SK-N-SH (cell line): Measurements from ENCODE around the gene PROM1. TPM values are rescaled to one million over a fixed set of nuclear protein-coding genes. Genes with fewer than 3 reads are reported as not detected.

Source experiments
- CTCF ChIA-PET: fragments of 300-600, 350-600 bp; formaldehyde crosslinking; extraction: SDS; loops from one replicate; lab custom pipeline; 2021; lab: Yijun Ruan, JAX
- POLR2A ChIA-PET: fragments of 350-600 bp; sonication (Branson Sonifier 250); formaldehyde crosslinking; extraction: SDS; loops from one replicate; lab custom pipeline; 2020; ENCODE audit warnings: antibody characterized with exemption, inconsistent platforms; lab: Yijun Ruan, JAX
- DNase-seq: peaks from one replicate; pipeline ENCODE4 v3.0.0; 2012
- H2AFZ ChIP-seq: fragments of 200-600 bp; sonication (generic); 2 replicates; pipeline ENCODE4 v1.8.1; 2016; ENCODE audit warnings: antibody characterized with exemption, mild to moderate bottlenecking, low read depth
- H3F3A ChIP-seq: fragments of 200-600 bp; sonication (generic); replicated peaks from 2 replicates; pipeline ENCODE3; 2016; ENCODE audit warnings: antibody characterized with exemption, mild to moderate bottlenecking; ENCODE audit not compliant: insufficient read depth
- H3K27ac ChIP-seq, 2 experiments: fragments of 200-500 bp in 1 of 2; fragments of 200-600 bp in 1 of 2; sonication (Bioruptor generic) in 1 of 2; sonication (generic), shearing (Covaris generic) in 1 of 2; 2 replicates each; pipeline versions ENCODE4 v1.5.1 to v1.6.1; 2014 to 2016; ENCODE audit warnings: low read depth in 2 of 2, inconsistent platforms in 1 of 2, low read length in 1 of 2, mild to moderate bottlenecking in 1 of 2, mixed read lengths in 1 of 2
- H3K27me3 ChIP-seq: fragments of 200-600 bp; sonication (generic), shearing (Covaris generic); 2 replicates; pipeline ENCODE4 v1.6.1; 2016; ENCODE audit warnings: mixed run types; ENCODE audit not compliant: insufficient read depth
- H3K36me3 ChIP-seq, 2 experiments: fragments of 200-500 bp in 1 of 2; fragments of 200-600 bp in 1 of 2; sonication (Bioruptor generic) in 1 of 2; sonication (generic) in 1 of 2; replicated peaks in 1 of 2; 2 replicates each; pipeline versions ENCODE3 to v1.5.1; 2014 to 2016; ENCODE audit warnings: low read length in 1 of 2, mild to moderate bottlenecking in 1 of 2; ENCODE audit not compliant: insufficient read depth in 2 of 2, control insufficient read depth in 1 of 2
- H3K4me1 ChIP-seq, 2 experiments: fragments of 200-500 bp in 1 of 2; fragments of 200-600 bp in 1 of 2; sonication (Bioruptor generic) in 1 of 2; sonication (generic), shearing (Covaris generic) in 1 of 2; 2 replicates each; pipeline versions ENCODE4 v1.5.1 to v1.6.1; 2014 to 2016; ENCODE audit warnings: low read depth in 1 of 2, low read length in 1 of 2, mixed run types in 1 of 2; ENCODE audit not compliant: insufficient read depth in 2 of 2, control insufficient read depth in 1 of 2
- H3K4me2 ChIP-seq: fragments of 200-600 bp; sonication (generic), shearing (Covaris generic); 2 replicates; pipeline ENCODE4 v1.6.1; 2017; ENCODE audit warnings: mixed run types
- H3K4me3 ChIP-seq, 2 experiments: fragments of 200-500 bp in 1 of 2; fragments of 200-600 bp in 1 of 2; sonication (Bioruptor generic) in 1 of 2; sonication (generic), shearing (Covaris generic) in 1 of 2; 2 replicates each; pipeline versions ENCODE4 v1.5.1 to v1.8.1; 2014 to 2016; ENCODE audit warnings: low read depth in 2 of 2, inconsistent platforms in 1 of 2, low read length in 1 of 2, mild to moderate bottlenecking in 1 of 2, mixed read lengths in 1 of 2, moderate library complexity in 1 of 2
- H3K79me2 ChIP-seq: fragments of 200-600 bp; sonication (generic); 2 replicates; pipeline ENCODE4 v1.8.1; 2017; ENCODE audit warnings: mild to moderate bottlenecking; ENCODE audit not compliant: insufficient read depth
- H3K9ac ChIP-seq: fragments of 200-600 bp; sonication (generic); 2 replicates; pipeline ENCODE4 v1.6.1; 2017; ENCODE audit warnings: mixed run types
- H3K9me2 ChIP-seq: fragments of 200-600 bp; sonication (generic); 2 replicates; pipeline ENCODE4 v1.6.1; 2017; ENCODE audit warnings: mixed run types
- H3K9me3 ChIP-seq: fragments of 200-600 bp; sonication (generic); 2 replicates; pipeline ENCODE4 v1.6.1; 2017; ENCODE audit warnings: mixed run types, mild to moderate bottlenecking, moderate library complexity
- H4K20me1 ChIP-seq: fragments of 200-600 bp; sonication (generic); 2 replicates; pipeline ENCODE4 v1.6.1; 2017; ENCODE audit warnings: mild to moderate bottlenecking, mixed run types; ENCODE audit not compliant: insufficient read depth
- CTCF ChIP-seq: fragments of 200-600 bp; sonication (generic); IDR thresholded peaks from 2 replicates; pipeline ENCODE4 v1.6.1; 2017; ENCODE audit warnings: antibody characterized with exemption, mild to moderate bottlenecking, moderate library complexity
- ELF1 ChIP-seq: IDR thresholded peaks from 2 replicates; pipeline ENCODE4 v1.4.0; 2012
- EP300 ChIP-seq, 2 experiments: IDR thresholded peaks; 2 replicates each; pipeline versions ENCODE4 v1.4.0 to v1.6.1; 2012; ENCODE audit warnings: borderline replicate concordance in 1 of 2, low read depth in 1 of 2, low read length in 1 of 2
- EZH2phosphoT487 ChIP-seq: fragments of 200-600 bp; sonication (generic); IDR thresholded peaks from 2 replicates; pipeline ENCODE4 v1.6.1; 2017; ENCODE audit warnings: low read depth, mixed run types, mild to moderate bottlenecking, antibody characterized with exemption, moderate library complexity, borderline replicate concordance
- IRF3 ChIP-seq: fragments of 150-350 bp; IDR thresholded peaks from 2 replicates; pipeline ENCODE4 v1.6.1; 2016; ENCODE audit warnings: mild to moderate bottlenecking, low read depth, low read length
- JUND ChIP-seq: IDR thresholded peaks from 2 replicates; pipeline ENCODE4 v1.4.0; 2012
- MXI1 ChIP-seq: IDR thresholded peaks from 2 replicates; pipeline ENCODE4 v1.6.1; 2012; ENCODE audit warnings: mild to moderate bottlenecking, low read depth, low read length, improper control_type of control experiment
- NRF1 ChIP-seq: IDR thresholded peaks from 2 replicates; pipeline ENCODE4 v1.6.1; 2012; ENCODE audit warnings: low read depth, mild to moderate bottlenecking, low read length
- TAF1 ChIP-seq: IDR thresholded peaks from 2 replicates; pipeline ENCODE4 v1.6.1; 2012; ENCODE audit warnings: low read depth, mild to moderate bottlenecking, low read length, moderate library complexity, borderline replicate concordance
- TEAD4 ChIP-seq: IDR thresholded peaks from 2 replicates; pipeline ENCODE4 v1.4.0; 2012; ENCODE audit warnings: mild to moderate bottlenecking, borderline replicate concordance; ENCODE audit not compliant: insufficient read depth
- ZBTB33 ChIP-seq: IDR thresholded peaks from 2 replicates; pipeline ENCODE4 v1.4.0; 2012; ENCODE audit warnings: low read depth, borderline replicate concordance
- WGBS: methylation state at CpG from one replicate; pipeline ENCODE4 v1.1.6; 2017; ENCODE audit warnings: low lambda C conversion rate; 5-methylcytosine and 5-hydroxymethylcytosine counted together
- polyA plus RNA-seq, 3 experiments: library from polyadenylated mRNA; depleted of rRNA; stranded (reverse); fragments of >200 nt; gene quantifications; 2 replicates each; pipeline ENCODE4 v1.2.3, GENCODE V29; 2012

The PROM1 gene
- polyA plus RNA-seq, 1 of the 3 experiments (the other 2 are of a cell fraction) = not detected

GRCh38 chr4:15926486-15926885 is 157.3 kb downstream of the PROM1 start:
- no peak for DNase-seq
- no peak overlapping the region for H3K4me2 ChIP-seq
- no peaks in the 10 kb centered on the region for H3K36me3 ChIP-seq
- no peak overlapping the region for H3K27ac ChIP-seq
- H2AFZ ChIP-seq = no peak overlapping the region
- no peak overlapping the region for H3K4me3 ChIP-seq
- no peaks in the 10 kb centered on the region for H3K9me2 ChIP-seq
- H3K9me3 ChIP-seq = no peaks in the 10 kb centered on the region
- no peaks in the 10 kb centered on the region for H3K27me3 ChIP-seq
- POLR2A ChIA-PET = no interaction called here
- H3F3A ChIP-seq = no peaks in the 10 kb centered on the region
- peaks cover under 1 to 6% of the 10 kb centered on the region in 2 experiments; a peak in 2 of 4 replicates for H3K4me1 ChIP-seq
- no peaks in the 10 kb centered on the region for H4K20me1 ChIP-seq
- TF ChIP-seq MXI1 (no peak), TEAD4 (no peak), IRF3 (no peak)
- WGBS = 88% methylated on average over 7 of the region's 7 CpGs
- H3K79me2 ChIP-seq = no peaks in the 10 kb centered on the region
- CTCF ChIA-PET = interaction anchor here (0.7 to 5.4 kb wide), 3 partner anchors 44 to 119 kb away, joined by 3 to 19 read pairs (median 4); no protein-coding TSS in a partner anchor
- H3K9ac ChIP-seq = no peak overlapping the region

GRCh38 chr4:15925830-15926229 is 158.0 kb downstream of the PROM1 start:
- Histone ChIP-seq H4K20me1 (no peaks in the 10 kb centered on the region), H3K4me2 (no peak overlapping the region), H3K79me2 (no peaks in the 10 kb centered on the region), H3K4me1 (peaks cover 2 to 6% of the 10 kb centered on the region in 2 experiments; a peak in 2 of 4 replicates), H3K27me3 (no peaks in the 10 kb centered on the region), H3K9ac (no peak overlapping the region), H3K9me2 (no peaks in the 10 kb centered on the region), H3K9me3 (no peaks in the 10 kb centered on the region), H3K36me3 (no peaks in the 10 kb centered on the region), H2AFZ (no peak overlapping the region), H3K4me3 (no peak overlapping the region), H3K27ac (no peak overlapping the region), H3F3A (peaks cover 3% of the 10 kb centered on the region)
- TF ChIP-seq JUND (no peak), ELF1 (no peak), CTCF (no peak), IRF3 (no peak), TAF1 (no peak), EZH2phosphoT487 (no peak), EP300 (IDR thresholded peaks at IDR 0.05; ENCODE audit: borderline replicate concordance in 1 of 2, low read depth in 1 of 2, low read length in 1 of 2) (no peak), ZBTB33 (no peak), NRF1 (no peak)
- 88% methylated on average over 3 of the region's 3 CpGs for WGBS
- ChIA-PET CTCF (interaction anchor here (0.9 to 5.4 kb wide), 4 partner anchors 9 to 75 kb away, joined by 3 to 19 read pairs (median 4); no protein-coding TSS in a partner anchor), POLR2A (no interaction called here)
- no peak for DNase-seq
